Peyer's patch (tissue), 4 donors: Measurements from ENCODE around the gene SPATA22.

Experiments used
- CTCF ChIP-seq, 6 experiments: fragments of 450-650 bp in 4 of 6; fragments of 200-600 bp in 2 of 6; sonication (generic) in 1 of 6; IDR thresholded peaks; one replicate each; pipeline ENCODE4 v1.5.1; 2017 to 2019; ENCODE audit warnings: antibody characterized with exemption in 6 of 6, mild to moderate bottlenecking in 3 of 6, moderate library complexity in 1 of 6
- POLR2A ChIP-seq, 2 donors: fragments of 450-650 bp; IDR thresholded peaks; one replicate each; pipeline ENCODE4 v1.5.1; 2017; ENCODE audit warnings: antibody characterized with exemption in 2 of 2, mild to moderate bottlenecking in 2 of 2, moderate library complexity in 2 of 2

DNA sequence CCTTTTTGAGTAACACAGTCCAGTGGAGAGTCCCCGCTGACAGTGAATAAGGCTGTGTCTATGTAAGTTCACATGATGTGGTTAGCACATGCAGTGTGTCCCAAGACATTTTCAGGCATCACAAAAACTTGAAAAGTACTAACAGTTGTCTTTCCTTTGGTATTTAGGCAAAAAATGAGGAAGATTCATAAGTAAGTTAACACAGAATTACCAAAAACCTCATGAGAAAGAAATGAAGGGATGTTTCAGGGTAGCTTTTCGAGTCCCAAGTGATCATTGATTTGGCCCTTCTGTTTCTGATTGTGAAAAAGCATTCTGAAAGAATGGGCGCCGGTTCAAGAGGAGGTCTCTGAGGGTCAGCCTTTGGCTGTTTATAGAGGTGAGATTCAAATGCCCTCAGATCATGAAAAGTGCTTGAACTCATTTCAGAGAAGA is 3.6 kb upstream of the SPATA22 start:
- TF ChIP-seq CTCF (IDR thresholded peaks at IDR 0.05) (no peak), POLR2A (IDR thresholded peaks at IDR 0.05) (no peak)
